A673 (cell line): ENCODE data around the gene ERBB2.

ENCODE experiments used
- CTCF ChIP-seq: fragments of 300-800, 200-600 bp; sonication (generic); conservative IDR thresholded peaks from 2 replicates; pipeline ENCODE4 v1.5.1; 2017; ENCODE audit warnings: low read depth, mild to moderate bottlenecking, antibody characterized with exemption, low read length, moderate library complexity, mixed read lengths
- EZH2 ChIP-seq: fragments of 200-600 bp; sonication (generic); IDR thresholded peaks from 2 replicates; pipeline ENCODE4 v1.6.1; 2017; ENCODE audit warnings: borderline replicate concordance, low read depth, mild to moderate bottlenecking, mixed read lengths, antibody characterized with exemption, low read length; ENCODE audit not compliant: poor library complexity, severe bottlenecking

DNA sequence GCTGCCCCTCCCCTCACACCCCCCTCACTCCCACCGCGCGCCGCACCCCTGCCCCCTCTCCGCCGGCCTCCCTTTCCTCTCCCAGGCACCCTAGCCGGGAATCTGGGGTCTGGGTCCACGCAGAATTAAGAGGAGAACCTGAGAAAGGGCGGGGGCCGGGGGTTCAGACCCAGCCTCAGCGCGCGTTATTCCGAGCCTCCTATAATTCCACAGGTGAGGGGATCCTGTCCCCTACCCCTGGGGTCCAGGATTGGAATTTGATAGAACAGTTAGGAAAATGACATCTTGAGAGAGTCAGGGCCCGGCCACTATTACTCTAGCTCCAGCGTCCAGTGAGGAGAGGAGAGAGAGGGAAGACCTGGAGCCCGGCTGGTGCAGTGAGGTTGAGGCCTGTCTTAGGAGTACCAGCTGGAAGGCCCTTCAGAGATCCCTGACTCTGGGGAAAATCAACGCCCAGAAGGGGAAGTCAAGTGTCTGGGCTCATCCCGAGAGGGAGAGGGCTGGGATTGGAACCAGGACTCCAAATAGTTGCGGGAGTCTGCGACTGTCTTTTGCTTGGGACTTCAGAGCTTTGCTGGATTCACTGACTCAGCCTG lies 55.2 kb downstream of the ERBB2 start:
- no peak for TF ChIP-seq CTCF
- no peak for TF ChIP-seq EZH2
